HG03342 (cell line): ENCODE measurements around the gene KIRREL2.
"Not testable (repeated sequence)": the region's sequence is repeated elsewhere in the genome, so short reads cannot be mapped to it uniquely, and the experiment has no call there.

Source experiments
- ATAC-seq: cut with Tn5 transposase; IDR thresholded peaks from one replicate; pipeline ENCODE4 v1.9.1; 2021; ENCODE audit warnings: mild to moderate bottlenecking, moderate library complexity; ENCODE audit not compliant: unreplicated experiment

Gene KIRREL2

DNA sequence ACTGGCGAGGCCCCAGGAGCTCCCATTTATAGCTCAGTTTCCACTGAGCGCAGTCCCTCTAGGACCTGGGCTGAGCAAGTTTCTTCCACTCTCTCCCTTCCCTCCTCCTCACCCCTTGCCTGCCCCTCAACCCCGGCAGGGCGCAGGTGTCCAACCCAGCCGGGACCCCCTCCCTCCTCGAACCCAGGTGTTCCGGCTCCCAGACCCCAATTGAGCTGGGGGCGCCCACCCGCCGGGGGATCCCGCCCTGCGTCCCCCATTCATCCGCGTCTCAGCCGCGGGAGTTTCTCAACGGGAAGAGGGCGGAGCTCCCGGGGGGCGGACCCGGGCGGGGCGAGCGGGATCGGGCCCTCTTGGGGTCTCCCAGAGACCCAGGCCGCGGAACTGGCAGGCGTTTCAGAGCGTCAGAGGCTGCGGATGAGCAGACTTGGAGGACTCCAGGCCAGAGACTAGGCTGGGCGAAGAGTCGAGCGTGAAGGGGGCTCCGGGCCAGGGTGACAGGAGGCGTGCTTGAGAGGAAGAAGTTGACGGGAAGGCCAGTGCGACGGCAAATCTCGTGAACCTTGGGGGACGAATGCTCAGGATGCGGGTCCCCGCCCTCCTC is at the start of gene KIRREL2:
TSS of gene KIRREL2 (plus strand) at position 366 of the 604 bp plus-strand sequence. CDS start at position 575, 209 bp downstream.
- ATAC-seq, result no peak

- ATAC-seq, result no peak
Measured at GRCh38 chr19:35807633-35808032, 49.1 kb upstream of the KIRREL2 start.

GRCh38 chr19:35811317-35812219 is 45.1 kb upstream of the KIRREL2 start:
- ATAC-seq, result no peak

- no peak for ATAC-seq
Measured at GRCh38 chr19:35812220-35813042, 44.3 kb upstream of the KIRREL2 start, which contains the start of gene PRODH2. TSS of gene PRODH2 (minus strand) at chr19:35812845. CDS start at chr19:35812805, 40 bp downstream.

DNA sequence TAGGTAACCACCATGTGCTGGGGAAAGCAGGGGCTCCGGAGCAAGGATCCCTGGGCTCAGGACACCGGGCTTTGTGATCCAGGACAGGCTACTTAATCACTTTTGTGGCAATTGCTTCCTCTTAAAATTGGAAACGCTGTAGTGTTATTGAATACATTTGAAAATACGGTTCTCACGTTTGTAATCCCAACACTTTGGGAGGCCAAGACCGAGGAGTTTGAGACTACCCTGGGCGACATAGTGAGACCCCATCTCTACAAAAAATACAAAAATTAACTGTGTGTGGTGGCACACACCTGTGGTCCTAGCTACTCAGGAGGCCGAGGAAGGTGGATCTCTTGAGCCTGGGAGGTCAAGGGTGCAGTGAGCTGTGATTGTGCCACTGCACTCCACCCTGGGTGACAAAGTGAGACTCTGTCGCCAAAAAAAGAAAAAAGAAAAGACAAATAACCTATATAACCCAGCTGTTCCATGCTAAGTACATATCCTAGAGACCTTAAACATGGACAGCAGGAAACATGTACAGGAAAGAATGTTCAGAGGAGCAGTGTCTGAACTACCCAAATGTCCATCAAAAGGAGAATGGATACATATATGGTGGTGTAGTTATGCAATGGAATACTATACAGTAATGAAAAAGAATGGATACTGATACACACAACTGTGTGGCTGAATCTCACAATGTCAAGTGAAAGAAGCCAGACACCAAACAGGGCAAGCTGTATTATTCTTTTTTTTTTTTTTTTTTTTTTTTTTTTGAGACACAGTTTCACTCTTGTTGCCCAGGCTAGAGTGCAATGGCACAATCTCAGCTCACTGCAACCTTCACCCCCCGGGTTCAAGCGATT is 43.4 kb upstream of the KIRREL2 start:
- ATAC-seq, result no peak

DNA sequence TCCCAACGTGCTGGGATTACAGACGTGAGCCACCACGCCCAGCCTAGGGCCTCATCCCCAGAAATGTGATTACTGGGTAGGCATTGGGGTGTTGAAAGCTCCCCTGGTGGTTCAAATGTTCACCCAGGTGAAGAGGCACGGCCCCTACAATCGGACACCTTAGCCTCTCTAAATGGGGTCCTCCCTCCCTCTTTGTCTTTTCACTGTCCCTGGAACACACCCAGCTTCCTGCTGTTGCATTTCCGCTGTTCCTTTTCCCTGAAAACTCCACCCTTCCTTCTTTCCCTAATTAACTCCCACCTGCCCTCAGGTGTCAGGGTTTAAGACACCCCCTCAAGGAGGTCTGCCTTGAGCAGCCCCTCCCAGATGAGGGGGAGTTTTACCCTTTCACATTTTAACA is 40.4 kb upstream of the KIRREL2 start:
- no peak for ATAC-seq

- ATAC-seq, result no peak
Measured at GRCh38 chr19:35816846-35817245, 39.9 kb upstream of the KIRREL2 start.

- no peak for ATAC-seq
Measured at GRCh38 chr19:35818445-35818844, 38.3 kb upstream of the KIRREL2 start.

- ATAC-seq, result no peak
Measured at GRCh38 chr19:35822579-35822978, 34.1 kb upstream of the KIRREL2 start.

DNA sequence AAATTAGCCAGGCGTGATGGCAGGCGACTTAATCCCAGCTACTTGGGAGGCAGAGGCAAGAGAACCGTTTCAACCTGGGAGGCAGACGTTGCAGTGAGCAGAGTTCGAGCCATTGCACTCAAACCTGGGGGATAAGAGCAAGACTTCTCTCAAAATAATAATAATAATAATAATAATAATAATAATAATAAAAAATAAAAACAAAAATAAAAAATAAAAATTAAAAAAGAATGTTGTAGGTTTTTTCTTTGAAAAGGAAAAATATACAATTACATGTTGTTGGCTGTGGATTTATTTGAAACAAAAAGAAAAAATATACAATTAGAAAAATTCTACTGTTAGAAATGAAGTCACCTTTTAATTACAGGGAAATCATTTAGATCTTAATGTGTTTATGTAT is 32.6 kb upstream of the KIRREL2 start:
- no peak for ATAC-seq

DNA sequence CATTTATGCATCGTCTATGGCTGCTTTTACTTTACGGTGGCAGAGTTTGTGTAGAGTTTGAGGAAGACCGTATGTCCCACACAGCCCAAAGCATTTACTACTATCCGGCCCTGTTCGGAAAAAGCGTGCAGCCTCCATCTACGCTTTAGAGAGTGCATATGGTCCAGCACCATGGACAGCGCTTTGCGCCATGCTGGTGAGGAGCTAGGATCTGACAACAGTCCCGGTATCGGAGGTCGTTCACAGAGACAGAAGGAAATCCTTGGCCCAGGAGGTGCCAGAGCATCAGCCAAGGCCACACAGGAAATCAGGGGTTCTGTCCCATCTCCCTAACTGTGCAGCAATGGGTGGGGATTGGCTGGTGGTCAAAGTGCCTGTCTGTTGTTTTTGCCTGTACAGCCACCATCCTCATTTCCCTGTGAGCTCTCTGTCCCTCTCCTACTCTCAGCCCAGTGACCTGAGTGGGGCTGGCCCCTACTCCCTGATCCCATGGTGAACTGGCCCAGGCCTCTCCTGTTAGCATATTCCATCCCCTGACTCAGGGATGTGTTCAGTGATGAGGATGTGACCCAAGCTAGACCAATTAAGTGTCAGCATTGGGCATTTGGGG is 27.9 kb upstream of the KIRREL2 start:
- ATAC-seq, result no peak

- ATAC-seq, result no peak
Measured at GRCh38 chr19:35830986-35831385, 25.7 kb upstream of the KIRREL2 start.

DNA sequence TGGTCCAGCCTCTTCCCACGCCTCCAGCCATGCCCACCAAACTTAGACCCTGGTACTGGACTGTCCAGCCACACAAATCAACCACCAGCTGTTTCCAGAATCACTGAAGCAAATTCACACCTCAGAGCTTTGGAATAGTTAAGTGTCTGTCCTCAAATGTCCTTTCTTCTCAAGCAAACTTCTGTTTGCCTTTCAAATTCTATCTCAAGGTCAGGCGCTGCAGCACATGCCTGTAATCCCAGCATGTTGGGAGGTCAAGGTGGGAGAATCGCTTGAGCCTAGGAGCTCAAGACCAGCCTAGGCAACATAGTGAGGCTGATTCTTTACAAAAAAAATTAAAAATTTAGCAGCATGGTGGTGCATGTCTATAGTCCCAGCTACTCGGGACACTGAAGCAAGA is 24.7 kb upstream of the KIRREL2 start:
- ATAC-seq, result no peak

- no peak for ATAC-seq
Measured at GRCh38 chr19:35833972-35834371, 22.7 kb upstream of the KIRREL2 start.

GRCh38 chr19:35836096-35836495 is 20.6 kb upstream of the KIRREL2 start:
- ATAC-seq, result not testable (repeated sequence)

- ATAC-seq, result no peak
Measured at GRCh38 chr19:35841961-35842595, 14.6 kb upstream of the KIRREL2 start.

GRCh38 chr19:35842666-35843272 is 13.9 kb upstream of the KIRREL2 start:
- ATAC-seq, result no peak

DNA sequence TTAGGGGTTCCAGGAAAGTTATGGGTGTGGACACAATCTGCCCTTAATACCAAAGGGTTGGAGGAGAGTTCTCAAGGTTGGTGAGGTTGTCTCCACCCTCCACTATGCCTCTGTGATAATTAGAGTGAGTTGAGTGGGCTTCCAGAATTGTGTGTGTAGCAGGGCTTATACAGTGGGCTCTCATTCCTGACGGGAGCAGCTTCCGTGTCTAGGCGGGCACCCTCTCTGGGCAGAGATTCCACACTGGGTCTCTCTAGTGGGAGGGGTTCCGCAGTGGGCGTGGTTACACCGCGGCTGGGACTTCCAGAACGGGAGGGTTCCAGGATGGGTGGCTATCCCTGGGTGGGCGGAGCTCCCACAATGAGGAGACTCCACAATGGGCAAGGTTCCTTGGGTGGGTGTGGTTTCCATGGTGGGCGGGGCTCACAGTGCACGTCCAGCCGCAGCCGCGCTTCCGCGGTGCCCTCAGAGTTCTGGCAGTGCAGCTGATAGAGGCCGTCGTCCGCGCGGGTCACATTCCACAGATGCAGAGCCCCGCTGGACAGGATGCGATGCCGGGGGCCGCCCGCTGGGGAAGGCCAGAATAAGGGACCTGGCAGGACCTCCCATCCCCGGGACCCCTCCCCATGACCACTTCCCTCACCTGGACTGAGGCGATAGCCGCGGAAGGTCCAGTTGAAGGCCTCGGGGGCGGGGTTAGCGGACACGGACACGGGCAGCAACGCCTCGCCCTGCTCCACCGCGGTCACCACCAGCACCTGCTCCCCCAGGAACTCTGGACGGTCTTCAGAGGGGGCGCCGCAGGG is 12.8 kb upstream of the KIRREL2 start:
- ATAC-seq, result no peak
